ENCODE measurements around the gene CROCC.
A peak's percentile ranks its signal among the peaks of the same experiment; 100 is the strongest.

The CROCC gene

GRCh38 chr1:16969651-16970050 lies 47.9 kb downstream of the CROCC start:
- DNase-seq, result no peak

- DNase-seq, result no peak
These were observed 48.6 kb downstream of the CROCC start for GRCh38 chr1:16970132-16970910.

- peak; percentile 61 for DNase-seq
These were observed 49.8 kb downstream of the CROCC start for GRCh38 chr1:16971341-16972188.

- DNase-seq, result no peak
These were observed 50.6 kb downstream of the CROCC start for GRCh38 chr1:16972189-16972895.

- no peak for DNase-seq
These were observed 51.5 kb downstream of the CROCC start for GRCh38 chr1:16973215-16973614.

GRCh38 chr1:16975211-16975610 lies 53.5 kb downstream of the CROCC start:
- DNase-seq, result no peak

- DNase-seq, result no peak
These were observed 54.1 kb downstream of the CROCC start for GRCh38 chr1:16975838-16976237.

- no peak for DNase-seq
These were observed 55.2 kb downstream of the CROCC start for GRCh38 chr1:16976966-16977365.

GRCh38 chr1:16977377-16977776 lies 55.6 kb downstream of the CROCC start:
- DNase-seq, result no peak

GRCh38 chr1:16978139-16978538 lies 56.4 kb downstream of the CROCC start:
- no peak for DNase-seq

- no peak for DNase-seq
These were observed 57.1 kb downstream of the CROCC start for GRCh38 chr1:16978567-16979474.

GRCh38 chr1:16979475-16980327 lies 58.0 kb downstream of the CROCC start:
- DNase-seq, result no peak

GRCh38 chr1:16980473-16981268 lies 58.9 kb downstream of the CROCC start, which contains the start of gene MFAP2:
TSS of gene MFAP2 (minus strand) at chr1:16980620. CDS start at chr1:16978273, 2,347 bp downstream.
- DNase-seq, result no peak

- DNase-seq, result no peak
These were observed 59.6 kb downstream of the CROCC start for GRCh38 chr1:16981269-16981849.

- no peak for DNase-seq
These were observed 61.2 kb downstream of the CROCC start for GRCh38 chr1:16982902-16983301.

- no peak for DNase-seq
These were observed 61.9 kb downstream of the CROCC start for GRCh38 chr1:16983649-16984048.

GRCh38 chr1:16984717-16985116 lies 63.0 kb downstream of the CROCC start:
- no peak for DNase-seq

GRCh38 chr1:16986113-16986512 lies 64.4 kb downstream of the CROCC start:
- no peak for DNase-seq

GRCh38 chr1:16986560-16986959 lies 64.8 kb downstream of the CROCC start:
- DNase-seq, result no peak

- no peak for DNase-seq
These were observed 65.2 kb downstream of the CROCC start for GRCh38 chr1:16986962-16987361.

All from NCI-H510A (cell line).